SK-N-MC (cell line): ENCODE results near the gene ARFIP1.

Source experiments
- DNase-seq: peaks from one replicate; pipeline ENCODE4 v3.0.0-alpha.2; 2011; ENCODE audit warnings: low read depth, low spot score
- H3K27ac ChIP-seq: fragments of 200-600 bp; sonication (generic); 2 replicates; pipeline ENCODE4 v1.5.1; 2016; ENCODE audit warnings: mixed run types
- H3K36me3 ChIP-seq: fragments of 200-600 bp; sonication (generic); 2 replicates; pipeline ENCODE4 v1.6.1; 2017; ENCODE audit warnings: antibody characterized with exemption, low read length, mixed read lengths; ENCODE audit not compliant: insufficient read depth
- H3K4me3 ChIP-seq: fragments of 200-600 bp; sonication (generic); 2 replicates; pipeline ENCODE4 v1.5.1; 2016
- H3K9ac ChIP-seq: fragments of 200-600 bp; sonication (generic); 2 replicates; pipeline ENCODE4 v1.8.0; 2017; ENCODE audit warnings: mixed run types, mixed read lengths; ENCODE audit not compliant: insufficient read length
- H3K9me3 ChIP-seq: fragments of 200-600 bp; sonication (generic); 2 replicates; pipeline ENCODE4 v1.6.1; 2017; ENCODE audit warnings: low read depth, mild to moderate bottlenecking, antibody characterized with exemption, low read length, moderate library complexity, mixed read lengths
- EZH2 ChIP-seq: fragments of 200-600 bp; sonication (generic); IDR thresholded peaks from one replicate; pipeline ENCODE4 v1.6.1; 2017; ENCODE audit warnings: antibody characterized with exemption
- FOXP2 ChIP-seq: optimal IDR thresholded peaks from 2 replicates; pipeline ENCODE3; 2011; ENCODE audit warnings: mild to moderate bottlenecking, moderate library complexity; ENCODE audit not compliant: insufficient read depth; ENCODE audit errors: extremely low read length, control extremely low read depth
- POLR2AphosphoS5 ChIP-seq: IDR thresholded peaks from 2 replicates; pipeline ENCODE4 v1.6.1; 2012; ENCODE audit warnings: mild to moderate bottlenecking, low read depth, low read length, borderline replicate concordance

Gene ARFIP1

GRCh38 chr4:152901205-152901604 lies 121.5 kb downstream of the ARFIP1 start:
- Histone ChIP-seq H3K9me3 (no peaks in the 10 kb centered on the region), H3K4me3 (no peak overlapping the region), H3K9ac (no peak overlapping the region), H3K36me3 (no peaks in the 10 kb centered on the region), H3K27ac (no peak overlapping the region)
- DNase-seq: no peak
- TF ChIP-seq POLR2AphosphoS5 (no peak), EZH2 (no peak), FOXP2 (no peak)

GRCh38 chr4:152903658-152904057 lies 123.9 kb downstream of the ARFIP1 start:
- TF ChIP-seq EZH2: no peak
- no peak for TF ChIP-seq FOXP2
- TF ChIP-seq POLR2AphosphoS5: no peak
- H3K9me3 ChIP-seq: no peaks in the 10 kb centered on the region
- no peak for DNase-seq
- H3K4me3 ChIP-seq: no peak overlapping the region
- H3K9ac ChIP-seq: no peak overlapping the region
- H3K27ac ChIP-seq: no peak overlapping the region
- no peaks in the 10 kb centered on the region for H3K36me3 ChIP-seq

DNA sequence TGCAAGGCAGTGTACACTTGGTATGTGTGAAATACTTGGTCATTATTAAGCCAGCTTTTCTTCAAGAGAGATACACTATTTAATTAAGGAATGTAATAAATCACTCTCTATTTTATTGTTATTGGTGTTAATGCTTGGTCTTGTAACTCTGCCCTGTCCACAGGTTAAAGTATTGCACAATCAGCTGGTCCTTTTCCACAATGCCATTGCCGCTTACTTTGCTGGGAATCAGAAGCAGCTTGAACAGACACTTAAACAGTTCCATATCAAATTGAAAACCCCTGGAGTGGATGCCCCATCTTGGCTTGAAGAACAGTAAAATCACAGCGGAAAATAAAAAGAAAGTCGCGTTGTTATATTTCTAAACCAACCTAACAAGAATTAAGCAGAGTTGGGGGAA lies 130.1 kb downstream of the ARFIP1 start:
- no peak for DNase-seq
- Histone ChIP-seq H3K4me3 (no peak overlapping the region), H3K9me3 (no peaks in the 10 kb centered on the region), H3K36me3 (no peaks in the 10 kb centered on the region), H3K9ac (no peak overlapping the region), H3K27ac (no peak overlapping the region)
- no peak for TF ChIP-seq POLR2AphosphoS5
- TF ChIP-seq FOXP2: no peak
- no peak for TF ChIP-seq EZH2

GRCh38 chr4:152910521-152910920 lies 130.8 kb downstream of the ARFIP1 start:
- H3K4me3 ChIP-seq: no peak overlapping the region
- no peak for DNase-seq
- no peaks in the 10 kb centered on the region for H3K36me3 ChIP-seq
- no peak overlapping the region for H3K9ac ChIP-seq
- TF ChIP-seq FOXP2 (no peak), EZH2 (no peak), POLR2AphosphoS5 (no peak)
- no peaks in the 10 kb centered on the region for H3K9me3 ChIP-seq
- no peak overlapping the region for H3K27ac ChIP-seq

GRCh38 chr4:152917543-152918395 lies 138.0 kb downstream of the ARFIP1 start:
- H3K9ac ChIP-seq: no peak overlapping the region
- TF ChIP-seq POLR2AphosphoS5 (no peak), FOXP2 (no peak), EZH2 (no peak)
- H3K9me3 ChIP-seq: no peaks in the 10 kb centered on the region
- no peak for DNase-seq
- H3K4me3 ChIP-seq: no peak overlapping the region
- H3K27ac ChIP-seq: no peak overlapping the region
- H3K36me3 ChIP-seq: 0 out of 2 replicates have a peak, but pooled peaks cover 4% of the 10 kb centered on the region

DNA sequence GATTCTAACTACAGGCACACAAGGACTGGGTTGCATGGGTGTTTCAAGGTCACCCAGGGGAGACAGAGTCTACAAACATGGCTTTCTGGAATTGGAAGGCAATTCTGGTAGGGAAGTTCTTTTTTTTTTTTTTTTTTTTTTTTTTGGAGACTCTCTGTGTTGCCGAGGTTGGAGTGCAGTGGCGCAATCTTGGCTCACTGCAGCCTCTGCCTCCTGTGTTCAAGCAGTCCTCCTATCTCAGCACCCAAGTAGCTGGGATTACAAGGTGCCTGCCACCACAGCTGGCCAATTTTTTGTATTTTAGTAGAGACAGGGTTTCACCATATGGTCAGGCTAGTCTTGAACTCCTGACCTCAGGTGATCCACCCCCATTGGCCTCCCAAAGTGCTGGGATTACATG lies 140.1 kb downstream of the ARFIP1 start:
- H3K4me3 ChIP-seq: no peak overlapping the region
- H3K27ac ChIP-seq: no peak overlapping the region
- TF ChIP-seq FOXP2 (no peak), EZH2 (no peak), POLR2AphosphoS5 (no peak)
- DNase-seq: no peak
- H3K9me3 ChIP-seq: no peaks in the 10 kb centered on the region
- no peak overlapping the region for H3K9ac ChIP-seq
- 0 out of 2 replicates have a peak, but pooled peaks cover 4% of the 10 kb centered on the region for H3K36me3 ChIP-seq

DNA sequence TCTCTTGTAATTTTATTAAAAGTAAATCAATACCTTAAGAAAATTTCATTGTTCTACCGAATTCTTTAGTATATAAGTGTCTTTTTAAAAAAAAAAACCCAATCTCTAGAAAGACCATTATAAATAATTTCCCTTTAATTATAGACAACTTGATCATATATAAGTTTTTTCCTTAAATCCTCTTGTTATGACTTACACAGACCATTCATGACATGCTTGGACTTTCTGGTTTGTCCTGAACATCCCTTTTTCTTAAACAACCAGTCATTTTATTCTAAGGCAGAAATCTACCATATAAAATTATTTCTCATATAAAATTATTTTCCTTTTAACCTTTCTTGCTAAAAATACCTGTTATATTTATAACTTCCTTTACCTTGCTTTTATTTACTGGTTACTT lies 141.0 kb downstream of the ARFIP1 start:
- no peak for DNase-seq
- Histone ChIP-seq H3K9me3 (no peaks in the 10 kb centered on the region), H3K9ac (no peak overlapping the region), H3K36me3 (0 out of 2 replicates have a peak, but pooled peaks cover 4% of the 10 kb centered on the region), H3K4me3 (no peak overlapping the region), H3K27ac (no peak overlapping the region)
- no peak for TF ChIP-seq POLR2AphosphoS5
- no peak for TF ChIP-seq EZH2
- TF ChIP-seq FOXP2: no peak

GRCh38 chr4:152921284-152921683 lies 141.5 kb downstream of the ARFIP1 start:
- no peak for DNase-seq
- H3K36me3 ChIP-seq: 0 out of 2 replicates have a peak, but pooled peaks cover 4% of the 10 kb centered on the region
- TF ChIP-seq EZH2: no peak
- no peak for TF ChIP-seq POLR2AphosphoS5
- TF ChIP-seq FOXP2: no peak
- H3K9ac ChIP-seq: no peak overlapping the region
- H3K9me3 ChIP-seq: no peaks in the 10 kb centered on the region
- no peak overlapping the region for H3K4me3 ChIP-seq
- no peak overlapping the region for H3K27ac ChIP-seq

GRCh38 chr4:152925851-152926250 lies 146.1 kb downstream of the ARFIP1 start:
- H3K9ac ChIP-seq: no peak overlapping the region
- no peaks in the 10 kb centered on the region for H3K36me3 ChIP-seq
- no peak for DNase-seq
- H3K4me3 ChIP-seq: no peak overlapping the region
- no peaks in the 10 kb centered on the region for H3K9me3 ChIP-seq
- H3K27ac ChIP-seq: no peak overlapping the region
- no peak for TF ChIP-seq FOXP2
- no peak for TF ChIP-seq EZH2
- no peak for TF ChIP-seq POLR2AphosphoS5
